Inflammatory macrophage treated with lipopolysaccharide for 4 hours (primary cell): ENCODE measurements around the gene TIPARP.
"Not testable (repeated sequence)": the region's sequence is repeated elsewhere in the genome, so short reads cannot be mapped to it uniquely, and the experiment has no call there.

Experiments
- DNase-seq: peaks from one replicate; pipeline ENCODE4 v3.0.0-alpha.2; 2020

TIPARP gene

DNA sequence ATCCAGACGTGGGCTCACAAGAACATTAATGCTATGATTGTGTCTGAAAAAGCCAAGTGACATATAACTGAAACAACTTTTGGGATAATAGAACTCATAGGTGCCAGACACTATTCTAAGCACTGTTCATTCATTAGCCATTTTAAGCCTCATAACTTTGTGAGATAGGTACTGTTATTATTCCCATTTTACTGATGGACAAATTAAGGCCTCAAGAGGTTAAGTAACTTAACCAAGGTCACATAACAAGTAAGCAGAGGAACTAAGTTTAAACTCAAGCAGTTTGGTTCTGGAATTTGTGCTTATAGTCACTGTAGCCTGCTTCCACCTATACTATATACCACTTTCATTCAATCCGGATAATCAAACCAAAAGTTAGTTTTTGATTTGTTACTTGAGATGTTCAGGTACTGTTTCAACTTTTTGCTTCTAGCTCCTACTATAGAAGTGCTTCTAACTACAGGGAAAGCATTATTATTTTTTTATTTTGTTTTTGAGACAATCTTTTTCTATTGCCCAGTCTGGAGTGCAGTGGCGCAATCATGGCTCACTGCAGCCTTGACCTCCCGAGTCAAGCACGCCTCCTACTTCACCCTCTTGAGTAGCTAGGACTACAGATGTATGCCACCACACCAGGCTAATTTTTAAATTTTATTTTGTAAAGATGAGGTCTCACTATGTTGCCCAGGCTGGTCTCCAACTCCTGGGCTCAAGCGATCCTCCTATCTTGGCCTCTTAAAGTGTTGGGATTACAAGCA is 41.9 kb downstream of the TIPARP start:
- no peak for DNase-seq

- no peak for DNase-seq
Observed at GRCh38 chr3:156718622-156719306, 44.4 kb downstream of the TIPARP start.

- no peak for DNase-seq
Observed at GRCh38 chr3:156720826-156721225, 46.4 kb downstream of the TIPARP start.

DNA sequence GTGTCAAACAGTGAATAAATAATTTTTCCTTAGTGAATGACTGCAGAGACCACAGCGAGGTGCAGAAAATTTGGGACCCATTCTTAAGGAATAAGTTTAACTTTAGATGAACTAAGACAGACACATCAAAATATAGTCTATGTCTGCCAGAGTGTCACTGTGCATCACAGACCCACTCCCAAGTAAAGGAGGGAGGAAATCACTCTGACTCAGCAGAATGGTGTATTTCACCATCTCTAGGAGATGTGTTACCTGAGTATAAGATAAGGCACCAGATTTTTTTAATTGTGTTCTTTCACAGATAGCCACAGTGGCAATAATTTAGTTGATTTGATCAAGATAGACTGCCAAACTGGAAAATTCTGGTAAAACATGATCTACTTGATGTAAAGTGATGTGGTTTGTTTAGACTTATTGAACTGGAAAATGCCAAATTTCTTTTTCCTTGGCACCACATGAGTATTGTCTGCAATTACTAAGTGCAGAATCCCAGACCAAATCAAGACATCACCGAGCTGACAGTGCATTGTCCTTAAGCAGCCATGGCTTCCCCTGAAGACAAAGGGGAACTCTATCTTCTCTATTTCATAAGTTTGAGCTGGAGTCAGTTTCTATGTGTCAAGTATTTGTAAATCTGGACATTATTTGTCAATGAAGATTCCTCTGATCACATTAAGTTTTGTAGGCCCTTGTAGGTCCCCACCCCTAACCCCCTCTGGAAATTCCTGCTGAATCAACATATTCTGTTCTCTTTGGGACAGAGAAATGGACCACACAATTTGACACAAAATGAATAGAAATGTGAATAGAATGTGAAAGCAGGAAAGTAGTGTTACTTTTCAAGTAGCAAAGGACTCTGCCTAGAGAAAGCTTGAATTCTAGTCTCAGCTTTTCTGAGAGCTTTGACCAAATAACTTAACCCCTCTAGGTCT is 47.6 kb downstream of the TIPARP start:
- DNase-seq, result peak; percentile 63

GRCh38 chr3:156723182-156723619 is 48.8 kb downstream of the TIPARP start:
- no peak for DNase-seq

DNA sequence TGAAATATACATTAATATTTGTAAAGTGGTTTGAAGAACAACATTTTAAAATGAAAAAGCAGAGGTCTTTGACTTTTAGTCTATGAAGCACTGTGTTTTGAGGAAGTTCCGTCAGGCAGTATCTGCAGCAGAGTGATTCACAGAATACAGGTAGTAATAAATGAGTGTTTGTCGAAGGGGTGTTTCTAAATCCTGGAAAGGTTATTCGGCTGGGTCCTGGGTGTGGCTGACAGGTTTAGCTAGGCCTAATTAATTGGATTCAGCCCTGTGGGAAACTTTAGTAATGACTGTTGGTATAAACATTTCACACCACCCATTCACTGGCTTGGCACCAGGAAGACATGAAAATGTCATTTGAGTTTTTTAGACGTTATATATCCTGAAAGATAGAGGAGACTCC is 51.3 kb downstream of the TIPARP start:
- no peak for DNase-seq

DNA sequence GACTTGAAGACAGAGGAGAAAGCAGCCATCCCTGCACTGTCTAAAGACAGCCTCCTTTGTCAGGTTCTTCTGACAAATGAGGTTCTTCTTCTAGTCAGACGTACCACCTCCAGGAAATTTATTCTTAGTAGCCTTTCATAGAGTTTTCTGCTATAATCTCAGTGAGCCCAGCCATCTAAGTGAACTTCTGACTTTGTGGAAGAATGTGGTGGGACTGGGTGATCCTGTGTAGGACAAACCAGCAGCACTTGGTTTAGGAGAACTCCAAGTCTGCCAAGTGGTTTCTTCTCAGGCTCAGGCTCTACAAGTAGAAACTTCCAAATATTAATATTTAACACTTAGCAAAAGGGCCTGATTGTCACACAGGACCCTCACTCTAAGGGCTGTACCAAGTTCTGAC is 52.1 kb downstream of the TIPARP start:
- no peak for DNase-seq

GRCh38 chr3:156727519-156728205 is 53.3 kb downstream of the TIPARP start:
- no peak for DNase-seq

- no peak for DNase-seq
Observed at GRCh38 chr3:156728267-156728985, 54.0 kb downstream of the TIPARP start.

GRCh38 chr3:156729460-156730179 is 55.2 kb downstream of the TIPARP start:
- DNase-seq, result no peak

- no peak for DNase-seq
Observed at GRCh38 chr3:156731813-156732212, 57.4 kb downstream of the TIPARP start.

DNA sequence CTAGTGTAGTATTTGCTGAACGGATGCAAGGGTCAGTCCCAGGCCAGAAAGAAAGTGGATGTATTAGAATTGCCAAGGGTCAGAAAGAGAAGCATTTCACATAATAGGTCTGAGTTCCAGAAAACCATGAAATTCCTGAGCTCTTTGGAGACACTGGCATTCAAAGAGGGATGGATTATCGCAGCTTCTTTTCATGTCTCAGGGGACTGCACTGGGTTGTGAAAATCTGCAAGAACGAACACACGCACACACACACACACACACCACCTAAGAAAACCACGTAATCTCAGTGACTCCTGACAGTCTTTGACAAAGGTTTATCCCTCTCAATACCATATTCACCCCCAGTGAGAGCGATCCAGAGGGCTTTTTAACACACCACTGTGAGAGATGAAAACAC is 57.9 kb downstream of the TIPARP start:
- DNase-seq, result no peak

GRCh38 chr3:156732715-156733421 is 58.5 kb downstream of the TIPARP start:
- no peak for DNase-seq

GRCh38 chr3:156734661-156735060 is 60.3 kb downstream of the TIPARP start:
- DNase-seq, result not testable (repeated sequence)

DNA sequence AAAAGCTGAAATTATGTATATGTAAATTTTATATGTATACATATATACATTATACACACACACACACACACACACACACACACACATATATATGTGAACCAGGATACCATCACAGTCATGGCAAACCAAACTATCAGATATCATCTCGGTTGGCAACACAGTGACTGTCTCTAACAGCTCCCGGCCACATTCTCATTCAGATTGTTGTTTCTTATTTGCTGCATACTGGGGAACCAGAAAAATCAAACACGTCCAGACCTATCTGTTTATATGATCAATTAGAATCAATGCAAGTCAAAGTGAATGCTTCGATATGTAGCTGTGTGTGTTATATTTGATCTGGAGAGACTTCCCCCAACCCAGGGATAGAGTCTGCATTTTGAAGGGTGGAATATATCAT is 61.1 kb downstream of the TIPARP start:
- DNase-seq, result no peak

DNA sequence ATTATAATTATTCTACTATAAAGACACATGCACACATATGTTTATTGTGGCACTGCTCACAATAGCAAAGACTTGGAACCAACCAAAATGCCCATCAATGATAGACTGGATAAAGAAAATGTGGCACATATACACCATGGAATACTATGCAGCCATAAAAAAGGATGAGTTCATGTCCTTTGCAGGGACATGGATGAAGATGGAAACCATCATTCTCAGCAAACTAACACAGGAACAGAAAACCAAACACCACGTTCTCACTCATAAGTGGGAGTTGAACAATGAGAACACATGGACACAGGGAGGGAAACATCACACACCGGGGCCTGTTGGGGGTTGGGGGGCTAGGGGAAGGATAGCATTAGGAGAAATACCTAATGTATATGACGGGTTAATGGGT is 62.7 kb downstream of the TIPARP start:
- not testable (repeated sequence) for DNase-seq

DNA sequence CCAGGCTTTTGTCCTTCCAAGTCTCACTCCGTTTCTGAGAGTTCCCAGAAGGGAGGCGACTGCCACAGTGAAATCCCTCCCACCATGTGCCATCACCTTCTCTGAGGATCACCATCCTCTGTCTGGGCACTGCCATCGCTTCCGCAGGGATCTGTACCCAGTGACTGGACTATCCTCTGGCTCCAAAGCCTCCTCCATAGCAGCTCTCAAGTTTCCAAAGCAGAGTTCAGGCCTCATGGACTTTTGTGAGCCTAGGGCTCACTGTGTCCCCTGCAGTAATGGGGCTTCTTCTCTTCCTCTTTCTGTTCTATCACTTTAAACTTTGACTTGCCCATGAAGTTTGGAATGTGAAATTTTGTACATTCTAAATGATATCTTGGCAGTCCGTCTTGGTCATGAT is 63.9 kb downstream of the TIPARP start:
- no peak for DNase-seq

- DNase-seq, result no peak
Observed at GRCh38 chr3:156739976-156740375, 65.6 kb downstream of the TIPARP start.

DNA sequence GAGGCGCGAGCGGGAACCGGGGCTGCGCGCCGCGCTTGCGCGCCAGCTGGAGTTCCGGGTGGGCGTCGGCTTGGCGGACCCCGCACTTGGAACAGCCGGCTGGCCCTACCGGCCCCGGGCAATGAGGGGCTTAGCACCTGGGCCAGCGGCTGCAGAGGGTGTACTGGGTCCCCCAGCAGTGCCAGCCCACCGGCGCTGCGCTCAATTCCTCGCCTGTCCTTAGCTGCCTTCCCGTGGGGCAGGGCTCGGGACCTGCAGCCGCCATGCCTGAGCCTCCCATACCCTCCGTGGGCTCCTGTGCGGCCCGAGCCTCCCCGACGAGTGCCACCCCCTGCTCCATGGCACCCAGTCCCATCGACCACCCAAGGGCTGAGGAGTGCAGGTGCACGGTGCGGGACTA is 66.2 kb downstream of the TIPARP start:
- not testable (repeated sequence) for DNase-seq

DNA sequence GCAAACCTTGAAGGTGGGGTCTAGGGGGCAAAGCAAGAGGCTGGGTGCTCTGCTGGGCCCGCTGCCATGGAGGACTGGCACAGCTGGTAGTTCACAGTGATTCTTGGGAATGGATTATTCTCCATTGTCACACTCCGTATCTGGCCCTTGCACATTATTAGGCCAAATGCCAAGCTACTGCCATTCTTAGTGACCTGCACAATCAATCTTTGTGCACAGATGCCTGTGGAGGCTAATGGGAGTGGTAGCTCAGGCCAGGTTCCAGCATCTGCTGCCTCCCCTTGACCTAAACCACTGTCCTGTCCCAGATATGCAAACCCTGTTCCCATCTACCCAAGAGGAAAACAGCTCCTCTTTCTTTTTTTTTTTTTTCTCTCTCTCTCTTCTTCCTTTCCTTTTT is 67.5 kb downstream of the TIPARP start:
- no peak for DNase-seq

GRCh38 chr3:156742401-156742800 is 68.0 kb downstream of the TIPARP start:
- no peak for DNase-seq
